Retina (tissue), 1 donor: ENCODE measurements around the gene RGS7.
"Not testable (repeated sequence)": the region's sequence is repeated elsewhere in the genome, so short reads cannot be mapped to it uniquely, and the experiment has no call there.

Experiments
- DNase-seq: peaks from one replicate; pipeline ENCODE4 v3.0.0-alpha.2; 2016

RGS7 gene

GRCh38 chr1:241331328-241332036 is 25.5 kb downstream of the RGS7 start:
- DNase-seq: no peak

GRCh38 chr1:241330619-241331327 is 26.2 kb downstream of the RGS7 start:
- DNase-seq: no peak

- DNase-seq: no peak
Observed at GRCh38 chr1:241325456-241325855, 31.5 kb downstream of the RGS7 start.

GRCh38 chr1:241323514-241324195 is 33.4 kb downstream of the RGS7 start:
- DNase-seq: peak; percentile 16

GRCh38 chr1:241317676-241318075 is 39.3 kb downstream of the RGS7 start:
- no peak for DNase-seq

- DNase-seq: no peak
Observed at GRCh38 chr1:241316372-241316771, 40.6 kb downstream of the RGS7 start.

GRCh38 chr1:241311056-241311746 is 45.8 kb downstream of the RGS7 start:
- DNase-seq: no peak

GRCh38 chr1:241310451-241310850 is 46.6 kb downstream of the RGS7 start:
- no peak for DNase-seq

- DNase-seq: no peak
Observed at GRCh38 chr1:241309651-241310050, 47.4 kb downstream of the RGS7 start.

- DNase-seq: no peak
Observed at GRCh38 chr1:241308471-241308870, 48.5 kb downstream of the RGS7 start.

- no peak for DNase-seq
Observed at GRCh38 chr1:241308011-241308410, 49.0 kb downstream of the RGS7 start.

- no peak for DNase-seq
Observed at GRCh38 chr1:241306125-241306790, 50.7 kb downstream of the RGS7 start.

GRCh38 chr1:241302024-241302423 is 55.0 kb downstream of the RGS7 start:
- not testable (repeated sequence) for DNase-seq

GRCh38 chr1:241299347-241299746 is 57.7 kb downstream of the RGS7 start:
- no peak for DNase-seq

- DNase-seq: no peak
Observed at GRCh38 chr1:241292973-241293372, 64.0 kb downstream of the RGS7 start.

GRCh38 chr1:241291548-241291947 is 65.5 kb downstream of the RGS7 start:
- DNase-seq: not testable (repeated sequence)

- no peak for DNase-seq
Observed at GRCh38 chr1:241286486-241286885, 70.5 kb downstream of the RGS7 start.

GRCh38 chr1:241276391-241276790 is 80.6 kb downstream of the RGS7 start:
- no peak for DNase-seq

GRCh38 chr1:241275981-241276380 is 81.0 kb downstream of the RGS7 start:
- DNase-seq: no peak

- DNase-seq: no peak
Observed at GRCh38 chr1:241275226-241275625, 81.8 kb downstream of the RGS7 start.

- DNase-seq: no peak
Observed at GRCh38 chr1:241274693-241275092, 82.3 kb downstream of the RGS7 start.

GRCh38 chr1:241272828-241273227 is 84.2 kb downstream of the RGS7 start:
- no peak for DNase-seq

GRCh38 chr1:241271427-241271826 is 85.6 kb downstream of the RGS7 start:
- no peak for DNase-seq
